AG08395 (cell line): ENCODE data around the gene NFIX.

Experiments
- DNase-seq: peaks from one replicate; pipeline ENCODE4 v3.0.0; 2012; ENCODE audit warnings: mixed read lengths, low spot score

Gene NFIX

DNA sequence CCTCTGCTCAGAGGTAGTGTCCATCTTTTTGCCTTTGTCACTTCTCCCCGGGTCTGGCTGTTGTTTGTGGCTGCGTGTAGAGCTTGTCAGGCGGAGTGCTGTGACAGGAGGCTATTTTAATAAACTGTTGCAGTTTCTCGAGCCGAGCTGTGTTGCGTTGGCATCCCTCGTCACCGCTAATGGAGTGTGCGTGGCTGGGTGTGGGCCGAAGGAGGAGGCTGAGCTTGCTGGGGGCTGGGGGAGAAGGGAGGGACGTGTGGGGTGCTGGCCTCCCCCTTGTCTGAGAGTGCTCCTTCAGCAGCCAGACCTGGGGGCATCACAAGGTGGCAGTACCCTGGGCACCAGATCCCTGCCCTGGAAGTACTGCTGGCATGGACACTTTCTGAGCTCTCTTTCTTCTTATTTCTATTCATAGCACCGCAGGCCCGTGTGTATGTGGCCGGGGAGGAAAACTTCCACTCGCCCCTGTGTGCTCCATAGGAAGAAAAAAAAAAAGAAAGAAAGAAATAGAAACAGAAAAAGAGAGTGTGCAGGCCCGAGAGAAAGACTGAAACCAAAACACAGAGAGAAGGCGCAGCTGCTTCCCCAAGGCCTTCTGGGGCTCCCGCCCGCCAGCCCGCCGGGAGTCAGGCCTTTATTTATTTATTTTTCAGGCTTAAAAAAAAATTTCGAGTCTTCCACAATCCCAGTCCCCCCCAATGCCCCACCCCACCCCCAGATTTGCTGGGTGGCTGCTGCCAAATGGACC lies 27.0 kb downstream of the NFIX start:
- DNase-seq: peak; percentile 50

DNA sequence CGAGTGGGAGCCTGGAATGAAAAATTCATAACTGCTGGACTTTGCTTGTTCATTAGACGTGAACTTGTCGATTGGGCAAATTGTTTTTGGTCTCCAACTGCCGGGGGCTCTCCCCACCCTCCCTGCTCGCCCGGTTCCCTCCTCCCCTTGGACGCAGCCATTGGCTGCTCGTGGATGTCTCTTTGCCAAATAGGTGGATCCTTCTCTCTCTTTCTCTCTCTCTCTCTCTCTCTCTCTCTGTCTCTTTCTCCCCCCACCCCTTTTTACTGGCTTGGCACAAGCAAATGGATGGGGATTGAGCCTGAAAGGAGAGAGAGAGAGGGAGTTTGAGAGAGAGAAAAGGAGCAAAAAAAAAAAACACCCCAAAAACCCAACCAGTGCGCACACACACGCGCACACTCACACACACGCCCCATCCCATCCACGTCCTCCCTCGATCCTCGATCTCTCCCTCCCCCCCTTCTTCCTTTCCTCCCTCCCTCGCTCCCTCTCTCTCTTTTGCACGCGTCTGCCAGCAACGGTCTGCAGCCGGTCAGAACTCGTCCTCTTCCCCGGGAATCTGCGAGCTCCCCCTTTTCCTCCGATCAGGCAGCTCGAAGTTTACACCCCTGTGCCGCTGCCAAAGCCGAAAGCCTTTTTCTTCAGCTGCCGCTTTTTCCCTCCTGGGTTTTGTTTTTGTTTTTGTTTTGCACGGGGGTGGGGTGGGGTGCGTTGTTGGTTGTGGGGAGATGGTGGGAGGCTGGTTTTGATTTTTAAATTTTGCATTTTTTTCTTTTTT lies 27.8 kb downstream of the NFIX start:
- DNase-seq: peak; percentile 90

DNA sequence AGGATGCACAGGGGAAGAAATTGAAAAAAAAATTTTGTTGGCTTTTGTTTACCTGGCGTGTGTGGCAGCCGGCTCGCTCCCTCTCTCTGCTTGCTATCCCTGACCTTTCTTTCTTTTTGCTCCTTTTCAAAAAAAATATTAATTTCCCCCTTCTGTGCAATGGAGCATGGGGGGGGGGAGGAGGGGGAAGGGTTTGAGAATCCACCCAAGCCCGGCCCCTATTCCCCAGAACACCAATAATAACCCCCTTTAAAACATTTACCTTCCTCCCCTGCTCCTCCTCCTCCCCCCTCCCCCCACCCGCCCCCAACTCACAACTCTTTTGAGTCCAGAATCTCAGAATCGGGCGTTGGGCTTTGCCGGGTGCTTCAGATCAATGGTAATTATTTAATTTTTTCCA lies 28.4 kb downstream of the NFIX start:
- no peak for DNase-seq

DNA sequence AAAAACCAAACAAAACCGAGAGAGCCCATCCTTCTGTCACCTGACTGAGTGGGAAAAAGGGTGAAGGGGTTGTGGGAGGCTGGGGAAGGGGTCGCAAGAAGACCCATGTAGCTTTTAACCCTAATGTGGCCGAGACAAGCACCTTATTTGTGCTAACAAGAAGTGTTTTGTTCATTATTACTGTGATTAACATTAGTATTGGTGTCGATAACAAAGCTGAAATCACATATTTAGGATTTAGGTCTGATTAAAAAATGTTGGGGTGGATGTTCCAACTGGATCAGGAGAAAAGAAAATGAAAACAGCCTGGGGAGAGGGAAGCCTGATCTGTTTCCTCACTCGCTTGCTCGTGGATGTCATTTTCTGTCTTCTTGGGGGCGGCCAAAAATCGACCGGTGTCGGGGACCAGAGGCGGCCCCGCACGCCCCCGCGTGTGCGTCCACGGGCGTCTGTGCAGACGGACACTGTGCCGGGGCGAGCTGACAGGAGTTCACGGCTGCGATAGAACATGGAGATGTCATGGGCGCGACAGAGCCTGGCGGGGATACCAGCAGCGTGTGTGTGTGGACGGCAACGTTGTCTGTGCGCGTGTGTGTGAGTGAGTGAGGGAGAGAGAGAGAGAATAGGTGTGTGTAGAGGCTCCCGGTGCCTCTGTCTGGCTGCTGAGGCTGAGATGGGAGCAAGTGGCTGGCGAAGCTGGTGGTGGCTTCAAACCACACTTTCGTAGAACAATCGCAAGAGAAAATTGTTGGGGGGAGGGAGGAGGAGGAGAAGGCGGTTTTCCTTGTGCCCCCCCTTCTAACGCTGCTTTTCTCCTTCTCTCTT lies 29.1 kb downstream of the NFIX start:
- DNase-seq: no peak

DNA sequence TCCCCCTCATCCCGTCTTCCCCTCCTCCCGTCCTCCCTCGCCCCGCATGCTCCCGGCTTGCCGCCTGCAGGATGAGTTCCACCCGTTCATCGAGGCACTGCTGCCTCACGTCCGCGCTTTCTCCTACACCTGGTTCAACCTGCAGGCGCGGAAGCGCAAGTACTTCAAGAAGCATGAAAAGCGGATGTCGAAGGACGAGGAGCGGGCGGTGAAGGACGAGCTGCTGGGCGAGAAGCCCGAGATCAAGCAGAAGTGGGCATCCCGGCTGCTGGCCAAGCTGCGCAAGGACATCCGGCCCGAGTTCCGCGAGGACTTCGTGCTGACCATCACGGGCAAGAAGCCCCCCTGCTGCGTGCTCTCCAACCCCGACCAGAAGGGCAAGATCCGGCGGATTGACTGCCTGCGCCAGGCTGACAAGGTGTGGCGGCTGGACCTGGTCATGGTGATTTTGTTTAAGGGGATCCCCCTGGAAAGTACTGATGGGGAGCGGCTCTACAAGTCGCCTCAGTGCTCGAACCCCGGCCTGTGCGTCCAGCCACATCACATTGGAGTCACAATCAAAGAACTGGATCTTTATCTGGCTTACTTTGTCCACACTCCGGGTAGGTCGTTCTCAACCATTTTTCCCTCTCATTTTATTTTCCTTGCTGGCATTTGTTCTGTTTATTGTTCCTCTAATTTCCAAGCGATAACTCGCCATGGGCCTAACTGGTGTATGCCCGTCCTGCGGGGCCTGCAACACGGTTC lies 29.8 kb downstream of the NFIX start:
- DNase-seq: no peak

DNA sequence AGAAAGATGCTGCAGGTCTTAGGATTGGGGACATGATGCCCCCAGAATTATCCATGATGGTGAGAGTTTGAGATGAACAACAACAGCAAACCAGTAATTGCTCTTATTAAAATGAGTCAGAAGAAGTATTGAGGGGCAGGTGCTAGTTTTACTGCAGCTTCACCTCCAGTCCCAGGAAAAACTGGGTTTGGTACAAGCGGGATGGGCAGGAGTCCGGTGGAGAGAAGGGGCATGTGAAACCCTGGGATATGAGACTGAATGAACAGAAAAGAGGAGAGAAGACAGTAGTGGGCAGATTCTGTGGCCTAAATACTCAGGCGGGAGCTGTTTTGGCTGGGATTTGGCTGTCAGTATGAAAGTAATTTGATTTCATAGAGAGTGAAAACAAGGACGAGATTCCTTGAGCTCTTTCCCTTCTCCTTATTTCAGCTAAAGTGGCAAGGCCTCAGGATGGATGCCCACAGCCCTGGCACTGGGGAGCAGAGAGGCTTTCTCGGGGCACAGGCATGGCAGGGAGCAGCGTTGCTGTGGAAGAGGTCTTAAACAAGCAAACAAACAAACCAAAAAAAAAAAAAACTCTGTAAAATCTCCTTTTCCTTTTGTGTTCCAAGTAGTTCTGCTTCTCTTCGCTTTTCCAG lies 30.7 kb downstream of the NFIX start:
- DNase-seq: no peak

DNA sequence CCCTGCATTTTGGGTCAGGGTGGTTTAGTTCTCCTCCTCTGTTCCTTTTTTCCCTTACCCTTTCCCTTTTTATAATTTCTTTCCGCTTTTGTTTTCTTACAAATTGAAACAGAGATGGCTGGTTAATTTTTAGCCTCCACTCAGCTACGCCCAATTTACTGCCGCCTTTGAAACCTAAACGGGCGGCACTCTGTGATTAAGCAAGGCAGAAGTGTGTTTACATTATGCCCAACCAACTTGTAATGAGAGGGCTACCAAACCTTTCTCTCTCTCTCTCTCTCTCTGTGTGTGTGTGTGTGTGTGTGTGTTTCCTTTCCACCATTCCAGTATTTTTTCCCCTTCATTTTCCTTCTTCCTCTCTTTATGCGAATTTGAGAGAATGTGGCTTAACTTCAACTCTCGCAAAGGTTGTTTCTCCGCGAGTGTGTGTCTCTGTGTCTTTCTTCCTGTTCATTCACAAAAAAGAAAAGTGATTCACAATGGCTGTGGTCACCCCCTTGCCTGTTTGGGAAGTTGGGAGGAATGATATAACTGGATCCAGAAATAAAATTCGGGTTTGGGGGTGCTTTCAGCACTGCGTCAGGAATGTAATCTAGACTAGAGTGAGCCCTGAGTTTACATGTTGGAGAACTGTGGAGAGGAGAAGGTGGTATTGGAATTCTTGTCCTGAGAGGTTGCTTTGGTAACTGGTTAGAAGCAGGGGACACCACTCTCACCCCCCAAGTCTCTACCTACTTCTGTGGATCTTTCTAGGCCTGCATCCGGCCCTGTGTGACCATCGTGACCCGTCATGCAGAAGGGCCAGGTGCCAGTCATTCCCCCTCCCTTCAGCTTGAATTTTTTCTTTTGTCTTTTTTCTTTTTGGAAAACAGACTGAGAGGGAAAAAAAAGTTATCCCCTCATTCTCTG lies 31.4 kb downstream of the NFIX start:
- DNase-seq: no peak

DNA sequence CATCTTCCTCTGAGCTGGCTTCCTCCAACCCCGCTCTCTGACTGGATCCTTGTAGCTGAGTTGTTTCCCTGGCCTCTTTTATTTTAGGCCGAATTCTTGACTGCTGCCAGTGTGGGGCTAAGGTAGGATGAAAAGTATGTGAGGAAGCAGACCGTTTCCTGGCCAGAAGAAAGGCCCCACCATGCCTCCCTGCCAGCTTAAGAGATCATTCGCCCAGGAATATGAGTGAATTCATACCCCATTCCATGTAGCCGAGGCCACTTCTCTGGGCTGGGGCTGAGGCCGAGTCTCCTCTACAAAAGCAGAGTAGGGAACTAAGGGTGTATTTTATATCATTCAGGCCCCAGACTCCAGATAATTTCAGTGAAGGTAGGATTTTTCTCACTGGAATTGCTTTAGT lies 32.3 kb downstream of the NFIX start:
- DNase-seq: no peak

DNA sequence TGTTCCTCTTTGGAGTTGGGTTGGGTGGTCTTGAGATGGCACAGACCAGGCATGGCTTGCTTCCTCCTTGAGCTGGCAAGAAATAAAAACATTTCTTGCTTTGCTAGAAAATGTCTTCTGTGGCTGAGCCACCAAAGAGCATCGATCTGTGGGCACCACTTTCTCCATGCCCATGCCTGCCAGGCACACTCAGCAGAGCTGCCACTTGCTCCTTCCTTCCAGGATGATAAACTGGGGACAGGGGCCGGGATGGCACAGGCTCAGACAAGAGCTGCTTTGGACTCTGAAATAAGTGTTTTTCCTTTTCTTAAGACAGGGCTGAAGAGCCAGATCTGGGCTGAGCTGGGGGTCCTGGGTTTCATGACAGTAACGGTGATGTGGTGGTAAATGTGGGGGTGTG lies 32.8 kb downstream of the NFIX start:
- no peak for DNase-seq

DNA sequence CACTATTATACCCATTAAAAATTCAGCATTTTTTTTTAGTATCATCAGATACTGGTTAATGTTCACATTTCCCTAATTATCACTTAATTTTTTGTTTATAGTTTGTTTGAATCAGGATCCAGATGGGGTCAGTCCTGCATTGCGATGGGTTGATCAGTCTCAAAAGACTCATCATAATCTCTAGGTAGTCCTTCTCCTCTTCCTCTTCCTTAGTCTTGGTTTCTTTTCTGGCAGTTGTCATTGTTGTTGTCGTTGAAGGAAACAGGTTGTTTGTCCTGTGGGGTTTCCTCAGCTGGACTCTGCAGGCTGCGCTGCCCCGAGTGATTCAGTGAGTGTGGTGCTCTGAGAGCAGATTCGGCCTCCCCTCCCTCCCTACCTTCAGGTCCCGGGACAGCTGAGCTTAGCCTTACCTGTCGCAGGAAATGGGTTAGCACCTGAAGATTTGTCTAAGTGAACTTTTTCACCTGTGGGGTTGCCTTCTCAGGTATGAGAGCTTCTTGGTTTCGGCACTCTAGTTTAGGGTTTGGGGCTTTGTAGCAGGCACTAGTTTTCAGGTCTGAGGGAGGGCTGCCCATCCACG lies 34.1 kb downstream of the NFIX start:
- DNase-seq: no peak

DNA sequence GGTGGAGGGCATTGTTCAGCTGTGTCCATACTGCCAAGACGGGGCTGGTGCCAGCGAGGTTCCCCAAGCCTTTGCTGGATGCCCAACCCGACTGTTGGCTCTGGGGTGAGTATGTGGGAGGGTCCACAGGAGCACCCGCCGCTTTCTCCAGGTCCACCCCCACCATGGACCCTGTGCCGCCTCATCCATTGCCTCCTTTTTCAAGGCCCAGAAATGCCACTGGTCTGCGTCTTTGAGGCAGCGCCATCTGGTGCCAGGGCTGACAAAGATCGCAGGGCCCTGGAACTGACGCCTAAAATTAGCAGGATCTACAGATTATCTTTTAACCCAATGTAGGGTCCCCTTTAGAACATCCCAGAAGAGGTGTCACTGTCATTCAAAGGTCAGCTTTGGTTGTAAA lies 34.6 kb downstream of the NFIX start:
- DNase-seq: no peak

DNA sequence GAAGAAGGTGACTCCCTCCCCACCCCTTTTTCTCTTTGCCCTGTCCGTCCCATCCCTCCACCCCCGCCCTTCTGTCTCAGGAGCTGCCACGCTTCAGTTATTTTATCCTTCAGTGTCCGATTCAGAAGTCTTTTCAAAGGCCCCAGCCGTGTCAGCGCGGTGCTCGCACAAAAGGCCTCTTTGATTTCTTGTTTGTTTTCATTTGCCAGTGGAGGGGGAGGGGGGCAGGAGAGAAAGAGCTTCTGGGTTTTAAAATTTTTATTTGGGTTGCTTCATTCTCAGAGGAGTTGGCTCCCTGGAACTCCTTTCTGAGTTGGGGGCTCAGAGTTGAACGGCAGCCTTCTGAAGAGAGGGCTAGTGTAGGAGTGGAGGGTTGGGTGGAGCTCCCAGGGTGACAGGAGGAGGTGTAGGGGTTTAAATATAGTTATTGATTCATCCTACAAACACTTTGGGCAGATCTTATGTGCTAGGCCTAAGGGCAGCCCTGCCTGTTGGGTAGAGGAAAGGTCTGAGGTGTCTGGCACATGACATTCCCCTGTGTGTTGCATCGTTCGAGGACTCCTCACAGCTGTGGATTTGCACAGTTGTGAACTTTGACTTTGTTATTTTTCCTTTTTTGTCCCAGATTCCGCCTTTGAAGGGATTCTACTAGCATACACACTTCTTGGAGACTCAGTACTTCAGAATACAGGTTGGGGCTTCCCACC lies 36.8 kb downstream of the NFIX start:
- no peak for DNase-seq

DNA sequence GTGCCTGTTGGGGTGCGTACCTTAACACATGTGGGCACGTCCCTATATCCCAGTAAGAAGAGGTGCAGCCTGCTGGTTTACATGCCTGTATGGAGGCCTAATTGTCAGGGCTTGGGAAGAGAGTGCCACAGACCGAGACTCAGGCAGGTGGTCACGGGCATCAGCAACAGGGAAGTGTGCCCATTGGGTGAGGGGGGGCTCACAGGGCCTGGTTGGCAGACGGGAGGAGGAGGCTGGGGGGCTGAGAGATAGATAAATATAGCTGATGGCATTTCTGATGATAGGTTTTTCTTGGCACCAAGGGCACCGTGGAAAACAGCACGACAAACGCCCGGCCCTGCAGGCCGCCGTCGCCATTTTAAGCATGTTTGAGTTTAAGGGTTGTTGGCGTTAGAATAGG lies 37.6 kb downstream of the NFIX start:
- DNase-seq: no peak

DNA sequence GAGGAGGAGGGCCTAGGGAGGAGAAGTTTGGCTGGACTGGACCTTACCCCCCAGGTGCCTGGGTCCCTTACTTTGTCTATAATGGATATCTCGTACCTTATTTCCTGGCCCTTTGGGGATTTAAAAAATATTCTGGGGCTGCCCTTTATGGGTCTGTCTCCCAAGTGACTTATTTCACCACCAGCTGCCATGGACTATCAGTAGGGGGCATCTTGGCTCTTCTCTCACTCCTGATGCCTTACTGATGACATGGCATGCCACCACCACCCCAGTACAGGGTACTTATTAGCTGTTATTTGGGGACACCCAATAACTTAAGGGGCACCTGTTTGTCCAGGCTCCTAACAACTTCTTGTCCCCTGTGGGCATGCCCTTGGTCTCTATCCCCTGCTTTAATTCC lies 38.0 kb downstream of the NFIX start:
- DNase-seq: no peak

DNA sequence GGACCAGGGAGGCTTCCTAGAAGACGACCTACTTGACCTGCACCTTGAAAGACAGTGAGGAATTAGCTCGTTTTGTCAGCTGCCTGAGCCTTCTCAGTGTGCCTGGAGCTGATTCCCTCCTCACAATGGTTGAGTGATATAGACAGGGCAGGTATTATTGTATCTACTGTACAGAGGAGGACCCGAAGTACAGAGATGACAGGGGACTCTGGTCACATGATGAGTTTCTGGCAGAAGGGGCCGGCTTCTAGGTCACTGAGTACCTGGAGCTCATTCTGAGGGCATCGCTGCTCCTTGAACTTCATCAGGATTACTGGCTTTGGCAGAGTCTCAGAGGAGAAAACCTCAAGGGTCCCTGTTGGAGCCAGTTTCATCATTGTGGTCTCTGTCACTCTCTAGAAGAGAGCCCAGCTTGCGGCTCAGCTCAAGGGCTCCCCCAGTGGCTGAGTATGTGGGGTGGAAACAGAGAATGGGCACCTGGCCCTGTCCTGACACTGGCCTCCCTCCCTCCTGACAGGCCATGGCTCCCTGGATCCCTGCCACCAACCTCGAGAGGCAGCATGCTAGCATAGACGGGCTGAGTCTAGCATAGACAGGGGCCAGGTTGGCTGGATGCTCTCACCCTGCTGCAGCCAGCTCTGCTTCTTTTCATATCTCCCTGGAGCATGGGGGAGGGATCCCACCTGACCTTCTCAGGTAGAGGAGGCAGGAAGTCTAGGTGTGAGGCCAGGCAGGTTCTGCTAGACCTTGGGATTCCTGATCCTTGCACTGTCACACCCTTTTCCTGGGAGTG lies 38.7 kb downstream of the NFIX start:
- DNase-seq: peak; percentile 77

DNA sequence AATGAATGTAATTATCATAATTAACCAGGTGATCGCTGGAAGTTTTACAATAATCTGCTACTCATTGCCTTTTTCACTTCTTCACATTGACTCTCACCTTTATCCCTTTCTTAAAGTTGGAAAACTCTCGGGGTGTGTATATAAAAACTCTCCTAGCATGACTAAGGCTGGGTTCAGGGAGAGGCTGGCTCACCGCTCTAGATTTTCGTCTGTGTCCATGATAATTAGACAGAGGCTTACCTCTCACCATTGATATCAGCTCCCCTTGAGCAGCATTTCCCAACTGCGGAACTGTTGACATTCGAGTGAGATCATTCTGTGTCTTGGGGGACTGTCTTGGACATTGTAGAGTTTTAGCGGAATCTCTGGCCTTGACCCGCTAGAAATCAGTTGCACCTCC lies 39.4 kb downstream of the NFIX start:
- no peak for DNase-seq

DNA sequence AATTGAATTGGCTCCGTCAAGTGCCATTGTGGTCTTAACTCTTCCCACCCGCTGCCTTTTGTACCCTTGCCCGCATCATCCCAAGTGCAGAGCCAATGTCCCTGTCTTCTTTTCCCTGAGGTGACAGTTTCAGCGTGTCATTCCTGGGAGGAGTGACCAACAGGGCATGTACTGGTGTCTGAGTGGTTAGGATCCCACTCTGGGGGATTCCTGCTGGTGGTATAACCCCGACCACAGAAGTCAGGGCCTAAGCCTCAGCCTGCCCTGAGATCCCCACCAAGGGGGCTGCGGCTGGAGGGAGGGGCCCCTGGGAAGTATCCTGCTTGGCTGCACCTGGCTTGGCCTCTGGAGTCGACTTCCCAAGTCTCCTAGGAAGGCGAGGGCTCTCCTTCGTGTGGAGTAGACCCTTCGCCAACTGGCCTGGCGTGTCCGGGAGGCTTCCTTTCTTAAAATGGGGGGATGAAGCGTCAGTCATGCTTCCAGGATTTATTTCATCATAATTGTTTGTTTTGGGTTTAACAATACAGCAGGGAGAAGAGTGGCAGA lies 40.6 kb downstream of the NFIX start:
- DNase-seq: no peak

DNA sequence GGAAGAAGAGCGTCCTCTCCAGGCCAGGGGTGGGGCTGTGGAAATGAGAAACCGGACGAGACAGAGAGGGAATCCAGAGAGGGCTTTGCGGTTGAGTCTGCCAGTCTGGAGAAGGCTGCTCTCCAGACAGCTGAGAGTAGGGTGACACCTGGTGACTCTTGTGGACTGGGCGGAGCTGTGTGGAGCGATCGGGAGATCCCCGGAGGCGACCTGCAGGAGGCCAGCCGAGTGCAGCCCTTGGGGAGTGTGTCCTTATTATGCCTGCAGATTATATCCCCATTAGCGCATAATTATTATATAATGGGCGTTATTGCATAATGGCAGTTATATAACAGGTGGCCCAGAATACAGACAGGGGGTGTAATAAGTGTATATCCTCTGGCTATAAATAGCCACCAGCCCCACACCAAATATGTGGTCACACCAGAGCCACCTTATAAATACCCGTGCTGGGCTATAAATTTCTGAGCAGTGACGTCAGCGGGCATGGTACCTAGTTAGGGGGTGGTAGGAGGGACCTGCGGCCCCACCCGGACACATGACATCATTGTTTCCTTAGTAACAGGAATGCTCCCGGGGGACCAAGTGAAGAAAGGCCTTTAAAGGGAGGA lies 41.2 kb downstream of the NFIX start:
- DNase-seq: peak; percentile 66
